GM13977 (cell line): ENCODE data around the gene BICC1.

Experiments
- DNase-seq: peaks from one replicate; pipeline ENCODE4 v3.0.0; 2012; ENCODE audit warnings: low spot score
- CTCF ChIP-seq: IDR thresholded peaks from 2 replicates; pipeline ENCODE4 v1.5.1; 2012; ENCODE audit warnings: mild to moderate bottlenecking, control low read depth; ENCODE audit not compliant: insufficient read depth; ENCODE audit errors: extremely low read depth, missing control alignments
- in situ Hi-C: fragments of 300-500 bp; cut with MboI; formaldehyde crosslinking; loops from one replicate; pipeline ENCODE4 v1.12.0; 2022; ENCODE audit warnings: low sequenced_read_pairs, low pct_unique_long_range_greater_than_20kb, mixed read lengths, inconsistent platforms; ENCODE audit not compliant: unreplicated experiment

Gene BICC1

GRCh38 chr10:58836176-58836700 is 323.6 kb downstream of the BICC1 start:
- TF ChIP-seq CTCF, result no peak
- no peak for DNase-seq
- in situ Hi-C loops, result no loop called here

GRCh38 chr10:58836991-58837575 is 324.4 kb downstream of the BICC1 start:
- no peak for DNase-seq
- in situ Hi-C loops, result no loop called here
- no peak for TF ChIP-seq CTCF

GRCh38 chr10:58837826-58838225 is 325.2 kb downstream of the BICC1 start:
- in situ Hi-C loops, result no loop called here
- no peak for TF ChIP-seq CTCF
- no peak for DNase-seq

GRCh38 chr10:58838561-58839208 is 326.0 kb downstream of the BICC1 start:
- no peak for TF ChIP-seq CTCF
- DNase-seq, result no peak
- in situ Hi-C loops, result no loop called here

- DNase-seq, result no peak
- in situ Hi-C loops, result no loop called here
- TF ChIP-seq CTCF, result no peak
Observed at GRCh38 chr10:58839771-58840170, 327.1 kb downstream of the BICC1 start.

- TF ChIP-seq CTCF, result no peak
- DNase-seq, result no peak
- in situ Hi-C loops, result no loop called here
Observed at GRCh38 chr10:58840840-58841435, 328.3 kb downstream of the BICC1 start.
